ENCODE results near the gene PRDM16. TPM values are rescaled to one million over a fixed set of nuclear protein-coding genes. Genes with fewer than 3 reads are reported as not detected.

The PRDM16 gene
- polyA plus RNA-seq, 6 donors from 2014 or later = not detected

GRCh38 chr1:3209201-3209600 lies 140.2 kb downstream of the PRDM16 start:
- H3K36me3 Mint-ChIP-seq = no peaks in the 10 kb centered on the region
- H3K4me3 Mint-ChIP-seq = no peak overlapping the region
- peaks cover 0 to under 1% (median 0%) of the 10 kb centered on the region in 3 donors for H3K27me3 Mint-ChIP-seq
- no peaks in the 10 kb centered on the region for H3K4me1 Mint-ChIP-seq
- DNase-seq (no peak), ATAC-seq (ENCODE audit: low read depth in 2 of 2) (no peak)
- H3K9me3 Mint-ChIP-seq = peaks cover 0 to 1% (median 0%) of the 10 kb centered on the region in 7 donors
- H3K27ac Mint-ChIP-seq = no peak overlapping the region

GRCh38 chr1:3211582-3212375 lies 142.8 kb downstream of the PRDM16 start:
- no peak for ATAC-seq (ENCODE audit: low read depth in 2 of 2)
- no peaks in the 10 kb centered on the region for H3K4me1 Mint-ChIP-seq
- H3K36me3 Mint-ChIP-seq = no peaks in the 10 kb centered on the region
- peaks cover 0 to 1% (median 0%) of the 10 kb centered on the region in 7 donors for H3K9me3 Mint-ChIP-seq
- no peak overlapping the region for H3K27ac Mint-ChIP-seq
- H3K4me3 Mint-ChIP-seq = no peak overlapping the region
- H3K27me3 Mint-ChIP-seq = peaks cover 5 to 22% (median 16%) of the 10 kb centered on the region in 3 donors
- DNase-seq = no peak

GRCh38 chr1:3212453-3213355 lies 143.7 kb downstream of the PRDM16 start:
- no peak for ATAC-seq (ENCODE audit: low read depth in 2 of 2)
- H3K36me3 Mint-ChIP-seq = no peaks in the 10 kb centered on the region
- H3K27ac Mint-ChIP-seq = no peak overlapping the region
- peaks cover 5 to 23% (median 17%) of the 10 kb centered on the region in 3 donors for H3K27me3 Mint-ChIP-seq
- no peaks in the 10 kb centered on the region for H3K9me3 Mint-ChIP-seq
- no peak for DNase-seq
- no peak overlapping the region for H3K4me3 Mint-ChIP-seq
- no peaks in the 10 kb centered on the region for H3K4me1 Mint-ChIP-seq

- Mint-ChIP-seq H3K4me3 (no peak overlapping the region), H3K9me3 (no peaks in the 10 kb centered on the region), H3K27me3 (peaks cover 5 to 33% (median 27%) of the 10 kb centered on the region in 3 donors), H3K27ac (no peak overlapping the region), H3K4me1 (no peaks in the 10 kb centered on the region), H3K36me3 (no peaks in the 10 kb centered on the region)
- no peak for ATAC-seq (ENCODE audit: low read depth in 2 of 2)
- DNase-seq = no peak
These were observed 144.7 kb downstream of the PRDM16 start for GRCh38 chr1:3213730-3214129.

GRCh38 chr1:3215198-3216014 lies 146.4 kb downstream of the PRDM16 start:
- no peak for DNase-seq
- Mint-ChIP-seq H3K27ac (peak overlapping the region in 2 of 6 donors; percentile 15 to 27), H3K9me3 (no peaks in the 10 kb centered on the region), H3K36me3 (no peaks in the 10 kb centered on the region), H3K27me3 (peaks cover 5 to 34% (median 30%) of the 10 kb centered on the region in 3 donors), H3K4me3 (no peak overlapping the region), H3K4me1 (no peaks in the 10 kb centered on the region)
- ATAC-seq (ENCODE audit: low read depth in 2 of 2) = no peak

- H3K4me1 Mint-ChIP-seq = no peaks in the 10 kb centered on the region
- H3K4me3 Mint-ChIP-seq = no peak overlapping the region
- no peaks in the 10 kb centered on the region for H3K9me3 Mint-ChIP-seq
- ATAC-seq (ENCODE audit: low read depth in 2 of 2) = no peak
- H3K27ac Mint-ChIP-seq = no peak overlapping the region
- H3K36me3 Mint-ChIP-seq = no peaks in the 10 kb centered on the region
- H3K27me3 Mint-ChIP-seq = peaks cover 5 to 34% (median 30%) of the 10 kb centered on the region in 3 donors
- no peak for DNase-seq
These were observed 147.0 kb downstream of the PRDM16 start for GRCh38 chr1:3216015-3216391.

GRCh38 chr1:3217181-3217641 lies 148.2 kb downstream of the PRDM16 start:
- Mint-ChIP-seq H3K9me3 (no peaks in the 10 kb centered on the region), H3K4me1 (peaks cover 0 to 6% (median 0%) of the 10 kb centered on the region in 3 donors), H3K27ac (no peak overlapping the region), H3K27me3 (peaks cover 5 to 34% (median 30%) of the 10 kb centered on the region in 3 donors), H3K4me3 (no peak overlapping the region), H3K36me3 (no peaks in the 10 kb centered on the region)
- ATAC-seq (ENCODE audit: low read depth in 2 of 2) (no peak), DNase-seq (no peak)

GRCh38 chr1:3217979-3218679 lies 149.1 kb downstream of the PRDM16 start:
- Mint-ChIP-seq H3K4me1 (peaks cover 0 to 6% (median 0%) of the 10 kb centered on the region in 3 donors), H3K36me3 (no peaks in the 10 kb centered on the region), H3K27ac (peak overlapping the region in 1 of 6 donors; percentile 47), H3K4me3 (no peak overlapping the region), H3K9me3 (no peaks in the 10 kb centered on the region), H3K27me3 (peaks cover 5 to 34% (median 30%) of the 10 kb centered on the region in 3 donors)
- ATAC-seq (ENCODE audit: low read depth in 2 of 2) (no peak), DNase-seq (no peak)

- Mint-ChIP-seq H3K27me3 (peaks cover 5 to 34% (median 30%) of the 10 kb centered on the region in 3 donors), H3K36me3 (no peaks in the 10 kb centered on the region), H3K9me3 (no peaks in the 10 kb centered on the region), H3K27ac (no peak overlapping the region), H3K4me1 (peaks cover 0 to 6% (median 0%) of the 10 kb centered on the region in 3 donors), H3K4me3 (no peak overlapping the region)
- ATAC-seq (ENCODE audit: low read depth in 2 of 2) (no peak), DNase-seq (no peak)
These were observed 150.2 kb downstream of the PRDM16 start for GRCh38 chr1:3219005-3219790.

GRCh38 chr1:3219791-3220467 lies 150.9 kb downstream of the PRDM16 start:
- Mint-ChIP-seq H3K4me1 (peaks cover 0 to 6% (median 0%) of the 10 kb centered on the region in 3 donors), H3K27ac (peak overlapping the region in 1 of 6 donors; percentile 41), H3K4me3 (no peak overlapping the region), H3K9me3 (no peaks in the 10 kb centered on the region), H3K27me3 (peaks cover 5 to 27% (median 26%) of the 10 kb centered on the region in 3 donors), H3K36me3 (no peaks in the 10 kb centered on the region)
- DNase-seq = no peak
- ATAC-seq (ENCODE audit: low read depth in 2 of 2) = no peak

- Mint-ChIP-seq H3K27ac (no peak overlapping the region), H3K4me3 (peak overlapping the region in 1 of 8 donors; percentile 33), H3K27me3 (peaks cover 0 to 13% (median 13%) of the 10 kb centered on the region in 3 donors), H3K9me3 (no peaks in the 10 kb centered on the region), H3K36me3 (no peaks in the 10 kb centered on the region), H3K4me1 (peaks cover 0 to 6% (median 0%) of the 10 kb centered on the region in 3 donors)
- DNase-seq (no peak), ATAC-seq (ENCODE audit: low read depth in 2 of 2) (no peak)
These were observed 152.4 kb downstream of the PRDM16 start for GRCh38 chr1:3221112-3222041.

Measured in naive B cell (primary cell).